ENCODE results near the gene PSMG4. TPM values are rescaled to one million over a fixed set of nuclear protein-coding genes. Genes with fewer than 3 reads are reported as not detected.

PSMG4 gene
- total and polyA plus RNA-seq, 2 donors (not counting 3 experiments of a cell fraction or from before 2014, with no cell fraction given), result 31.4 to 46.0 TPM

DNA sequence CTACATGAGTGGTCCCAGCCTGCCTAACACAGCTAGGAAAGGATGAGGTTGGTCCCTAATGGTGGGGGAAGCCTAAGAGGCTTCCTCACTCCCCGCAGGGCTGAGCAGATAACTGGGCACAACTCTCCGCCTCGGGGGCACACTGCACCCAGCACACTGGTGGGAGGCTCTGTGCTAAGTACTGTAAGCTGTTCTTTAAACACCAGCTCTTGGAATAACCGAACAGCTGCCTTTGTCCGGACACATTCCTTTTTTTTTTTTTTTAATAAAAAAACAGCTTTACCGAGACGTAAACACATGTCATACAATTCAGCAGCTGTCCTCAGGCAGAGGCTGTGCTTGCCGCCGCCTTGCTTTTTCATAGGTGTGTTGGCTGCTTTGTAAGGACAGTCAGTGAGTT lies 6.9 kb downstream of the PSMG4 start:
- intact Hi-C loops (cut with micrococcal nuclease), result no loop called here
- POLR2A ChIA-PET, result interaction anchor here (0.6 kb wide), 1 partner anchor 211 kb away, joined by 6 read pairs; no protein-coding TSS in a partner anchor

More for the DNA sequence above, 6.9 kb downstream of the PSMG4 start:
- H3K9me1 ChIP-seq (replicated peaks; ENCODE audit: control insufficient read depth, extremely low read depth, insufficient read depth, low read length), result no peaks in the 10 kb centered on the region
- no peak overlapping the region for H3K9ac ChIP-seq (replicated peaks; ENCODE audit: extremely low read depth, insufficient read depth, low read length)
- H3K79me2 ChIP-seq (ENCODE audit: control insufficient read depth, insufficient read depth, low read length), result peaks cover 60% of the 10 kb centered on the region
- TF ChIP-seq GATA2 (IDR thresholded peaks at IDR 0.05; ENCODE audit: insufficient read depth, insufficient read length, low read depth, low read length), result no peak
- TF ChIP-seq EZH2 (IDR thresholded peaks at IDR 0.05; ENCODE audit: borderline replicate concordance, low read depth, low read length, severe bottlenecking), result no peak
- no peak for TF ChIP-seq POLR2A (IDR thresholded peaks at IDR 0.05; ENCODE audit: low read depth, low read length)
- no peak for TF ChIP-seq POLR2AphosphoS5 (IDR thresholded peaks at IDR 0.05; ENCODE audit: insufficient read depth, low read depth, low read length)
- no peak for TF ChIP-seq MAX (IDR thresholded peaks at IDR 0.05; ENCODE audit: insufficient read depth, insufficient read length)
- TF ChIP-seq MYC (IDR thresholded peaks at IDR 0.05; ENCODE audit: low read depth, low read length), result no peak
- TF ChIP-seq, protein P1, sequence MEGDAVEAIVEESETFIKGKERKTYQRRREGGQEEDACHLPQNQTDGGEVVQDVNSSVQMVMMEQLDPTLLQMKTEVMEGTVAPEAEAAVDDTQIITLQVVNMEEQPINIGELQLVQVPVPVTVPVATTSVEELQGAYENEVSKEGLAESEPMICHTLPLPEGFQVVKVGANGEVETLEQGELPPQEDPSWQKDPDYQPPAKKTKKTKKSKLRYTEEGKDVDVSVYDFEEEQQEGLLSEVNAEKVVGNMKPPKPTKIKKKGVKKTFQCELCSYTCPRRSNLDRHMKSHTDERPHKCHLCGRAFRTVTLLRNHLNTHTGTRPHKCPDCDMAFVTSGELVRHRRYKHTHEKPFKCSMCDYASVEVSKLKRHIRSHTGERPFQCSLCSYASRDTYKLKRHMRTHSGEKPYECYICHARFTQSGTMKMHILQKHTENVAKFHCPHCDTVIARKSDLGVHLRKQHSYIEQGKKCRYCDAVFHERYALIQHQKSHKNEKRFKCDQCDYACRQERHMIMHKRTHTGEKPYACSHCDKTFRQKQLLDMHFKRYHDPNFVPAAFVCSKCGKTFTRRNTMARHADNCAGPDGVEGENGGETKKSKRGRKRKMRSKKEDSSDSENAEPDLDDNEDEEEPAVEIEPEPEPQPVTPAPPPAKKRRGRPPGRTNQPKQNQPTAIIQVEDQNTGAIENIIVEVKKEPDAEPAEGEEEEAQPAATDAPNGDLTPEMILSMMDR (IDR thresholded peaks at IDR 0.05; ENCODE audit: extremely low read depth in 1 of 2, insufficient read depth in 1 of 2, low read depth in 1 of 2, low read length in 2 of 2), result no peak
- TF ChIP-seq FOS (IDR thresholded peaks at IDR 0.05; ENCODE audit: borderline replicate concordance, insufficient read depth, low read length), result no peak
- TF ChIP-seq JUN (IDR thresholded peaks at IDR 0.05; ENCODE audit: borderline replicate concordance, insufficient read depth, insufficient read length, low read depth), result no peak
- peaks cover 3% of the 10 kb centered on the region for H3K4me1 ChIP-seq (ENCODE audit: control insufficient read depth, extremely low read depth, insufficient read depth, low read length)
- H3K4me2 ChIP-seq (ENCODE audit: insufficient read depth, low read length), result no peak overlapping the region
- H3K4me3 ChIP-seq (replicated peaks in 1 of 3; ENCODE audit: insufficient read depth in 1 of 3, low read depth in 1 of 3, low read length in 3 of 3), result no peak overlapping the region
- H3K27ac ChIP-seq (ENCODE audit: insufficient read depth, low read depth, low read length), result no peak overlapping the region
- FAIRE-seq, result no peak
- dilution Hi-C loops (cut with MboI; ENCODE audit: extremely low pct_ligation_motif_present, low sequenced_read_pairs), result no loop called here
- peaks cover 6 to 21% of the 10 kb centered on the region in 2 experiments for H3K36me3 ChIP-seq (ENCODE audit: control insufficient read depth in 2 of 2, extremely low read depth in 1 of 2, insufficient read depth in 2 of 2, low read length in 2 of 2)
- CTCF ChIA-PET, result no interaction called here
- no peaks in the 10 kb centered on the region for H3K9me3 ChIP-seq (replicated peaks; ENCODE audit: control insufficient read depth, insufficient read depth, low read length)
- DNase-seq (ENCODE audit: low read depth, low spot score), result no peak
- BruUV-seq (replicated peaks), result no TSS peak
- H4K20me1 ChIP-seq (replicated peaks; ENCODE audit: control insufficient read depth, extremely low read depth, insufficient read depth, low read length), result no peaks in the 10 kb centered on the region
- no peaks in the 10 kb centered on the region for H3K27me3 ChIP-seq (ENCODE audit: control insufficient read depth in 2 of 2, insufficient read depth in 2 of 2, low read length in 2 of 2)
- H2AFZ ChIP-seq (ENCODE audit: low read depth, low read length), result no peak overlapping the region
